ENCODE measurements around the gene MON1A. TPM values are rescaled to one million over a fixed set of nuclear protein-coding genes. Genes with fewer than 3 reads are reported as not detected.

Gene MON1A
- total and polyA plus RNA-seq, 8 donors: 2.3 to 7.7 (median 4.5) TPM

GRCh38 chr3:49876567-49876966, 53.0 kb downstream of the MON1A start:
- Histone ChIP-seq H3K4me3 (no peak overlapping the region), H3K4me1 (no peaks in the 10 kb centered on the region), H3K27ac (no peak overlapping the region), H3K27me3 (no peaks in the 10 kb centered on the region), H3K36me3 (no peaks in the 10 kb centered on the region), H3K9me3 (no peaks in the 10 kb centered on the region)
- intact Hi-C loops (cut with DNase I): no loop called here
- TF ChIP-seq CTCF (IDR thresholded peaks at IDR 0.05): no peak
- no peak for ATAC-seq
- DNase-seq: no peak
- no peak for FAIRE-seq
- WGBS, 2 donors: 54 to 69% methylated on average over 5 of the region's 5 CpGs

- H3K36me3 ChIP-seq: no peaks in the 10 kb centered on the region
- FAIRE-seq (no peak), ATAC-seq (peak in 1 of 4 donors; percentile 19), DNase-seq (no peak)
- 80% methylated on average over 8 of the region's 8 CpGs for WGBS, 2 donors
- no peaks in the 10 kb centered on the region for H3K27me3 ChIP-seq
- intact Hi-C loops (cut with DNase I): no loop called here
- no peak overlapping the region for H3K27ac ChIP-seq
- H3K9me3 ChIP-seq: no peaks in the 10 kb centered on the region
- no peak for TF ChIP-seq CTCF (IDR thresholded peaks at IDR 0.05)
- H3K4me1 ChIP-seq: peaks cover 0 to 4% (median 0%) of the 10 kb centered on the region in 3 donors
- H3K4me3 ChIP-seq: no peak overlapping the region
Observed at GRCh38 chr3:49873623-49874022, 56.0 kb downstream of the MON1A start.

- ATAC-seq (no peak), FAIRE-seq (no peak), DNase-seq (no peak)
- H3K9me3 ChIP-seq: no peaks in the 10 kb centered on the region
- no peaks in the 10 kb centered on the region for H3K27me3 ChIP-seq
- peaks cover 0 to 4% (median 0%) of the 10 kb centered on the region in 3 donors for H3K4me1 ChIP-seq
- WGBS, 2 donors: 55 to 59% methylated on average over 4 of the region's 4 CpGs
- TF ChIP-seq CTCF (IDR thresholded peaks at IDR 0.05): no peak
- intact Hi-C loops (cut with DNase I): no loop called here
- H3K4me3 ChIP-seq: no peak overlapping the region
- H3K27ac ChIP-seq: no peak overlapping the region
- H3K36me3 ChIP-seq: no peaks in the 10 kb centered on the region
Observed at GRCh38 chr3:49872801-49873281, 56.8 kb downstream of the MON1A start.

- Histone ChIP-seq H3K9me3 (no peaks in the 10 kb centered on the region), H3K27me3 (no peaks in the 10 kb centered on the region), H3K4me1 (peaks cover 0 to 4% (median 0%) of the 10 kb centered on the region in 3 donors), H3K27ac (no peak overlapping the region), H3K4me3 (no peak overlapping the region), H3K36me3 (no peaks in the 10 kb centered on the region)
- intact Hi-C loops (cut with DNase I): no loop called here
- TF ChIP-seq CTCF (IDR thresholded peaks at IDR 0.05): no peak
- no peak for DNase-seq
- 56 to 65% methylated on average over 10 of the region's 10 CpGs for WGBS, 2 donors
- ATAC-seq: no peak
- FAIRE-seq: no peak
Observed at GRCh38 chr3:49871531-49872153, 58.0 kb downstream of the MON1A start.

- H3K4me3 ChIP-seq: peak within 1 kb of the TSS in 2 of 4 donors; percentile 25 to 50
- no peaks in the 10 kb centered on the region for H3K36me3 ChIP-seq
- DNase-seq (peak in 1 of 6 donors; percentile 70), FAIRE-seq (no peak), ATAC-seq (peak; percentile 48 to 65 (median 56))
- H3K27me3 ChIP-seq: no peaks in the 10 kb centered on the region
- no peak within 1 kb of the TSS for H3K27ac ChIP-seq
- H3K4me1 ChIP-seq: peaks cover 0 to 4% (median 0%) of the 10 kb centered on the region in 3 donors
- H3K9me3 ChIP-seq: no peaks in the 10 kb centered on the region
- intact Hi-C loops (cut with DNase I): no loop called here
- TF ChIP-seq CTCF (IDR thresholded peaks at IDR 0.05): no peak
- WGBS, 2 donors: 1 to 2% methylated on average over 48 to 59 of the region's 59 CpGs
Observed at GRCh38 chr3:49869525-49870126, 60.0 kb downstream of the MON1A start, which contains the start of gene CAMKV. Gene CAMKV, minus strand, starts transcription at chr3:49869906. Its CDS starts 7,518 bp downstream, at chr3:49862388.
